OCI-LY1 (cell line): ENCODE results near the gene UBAC1.

Source experiments
- EZH2 ChIP-seq: fragments of 200-600 bp; sonication (generic), shearing (Covaris generic); IDR thresholded peaks from 2 replicates; pipeline ENCODE4 v1.8.0; 2017; ENCODE audit warnings: borderline replicate concordance, mixed run types, mild to moderate bottlenecking, antibody characterized with exemption, low read length, moderate library complexity, mixed read lengths
- TF ChIP-seq, protein P1 (sequence below): fragments of 200-600 bp; sonication (generic), shearing (Covaris generic); IDR thresholded peaks from 2 replicates; pipeline ENCODE4 v1.5.1; 2017; ENCODE audit warnings: mild to moderate bottlenecking, antibody characterized with exemption, low read length, moderate library complexity, mixed read lengths

DNA sequence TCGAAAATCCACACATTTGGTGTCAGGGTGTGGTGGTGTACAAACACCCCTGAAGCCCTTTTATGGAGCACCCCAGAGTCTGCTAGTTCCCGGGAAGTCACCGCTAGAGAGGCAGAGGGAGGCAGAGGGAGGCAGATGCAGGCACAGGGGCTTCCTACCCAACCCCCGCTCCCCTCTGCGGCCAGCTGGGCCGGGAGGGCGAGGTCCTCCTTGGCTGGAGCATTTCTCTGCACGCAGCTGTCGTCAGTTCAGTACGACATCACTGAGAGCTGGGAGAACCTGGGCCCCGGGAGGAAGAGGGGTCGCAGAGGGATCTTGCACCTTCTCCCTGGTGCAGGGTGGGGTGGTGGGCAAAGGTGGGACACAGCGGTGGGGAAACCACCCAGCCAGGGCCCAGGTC is 15.8 kb upstream of the UBAC1 start:
- TF ChIP-seq, protein P1, sequence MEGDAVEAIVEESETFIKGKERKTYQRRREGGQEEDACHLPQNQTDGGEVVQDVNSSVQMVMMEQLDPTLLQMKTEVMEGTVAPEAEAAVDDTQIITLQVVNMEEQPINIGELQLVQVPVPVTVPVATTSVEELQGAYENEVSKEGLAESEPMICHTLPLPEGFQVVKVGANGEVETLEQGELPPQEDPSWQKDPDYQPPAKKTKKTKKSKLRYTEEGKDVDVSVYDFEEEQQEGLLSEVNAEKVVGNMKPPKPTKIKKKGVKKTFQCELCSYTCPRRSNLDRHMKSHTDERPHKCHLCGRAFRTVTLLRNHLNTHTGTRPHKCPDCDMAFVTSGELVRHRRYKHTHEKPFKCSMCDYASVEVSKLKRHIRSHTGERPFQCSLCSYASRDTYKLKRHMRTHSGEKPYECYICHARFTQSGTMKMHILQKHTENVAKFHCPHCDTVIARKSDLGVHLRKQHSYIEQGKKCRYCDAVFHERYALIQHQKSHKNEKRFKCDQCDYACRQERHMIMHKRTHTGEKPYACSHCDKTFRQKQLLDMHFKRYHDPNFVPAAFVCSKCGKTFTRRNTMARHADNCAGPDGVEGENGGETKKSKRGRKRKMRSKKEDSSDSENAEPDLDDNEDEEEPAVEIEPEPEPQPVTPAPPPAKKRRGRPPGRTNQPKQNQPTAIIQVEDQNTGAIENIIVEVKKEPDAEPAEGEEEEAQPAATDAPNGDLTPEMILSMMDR, result no peak
- no peak for TF ChIP-seq EZH2
